Kidney (tissue), 14 donors: Measurements from ENCODE around the gene RIBC1. TPM values are rescaled to one million over a fixed set of nuclear protein-coding genes. Genes with fewer than 3 reads are reported as not detected.

Experiments used
- DNase-seq, 5 donors: peaks; one replicate each; pipeline ENCODE4 v3.0.0-alpha.2; 2013 to 2020
- FAIRE-seq: peaks from 2 replicates; lab custom pipeline; 2012; peaks lifted over from hg19 to GRCh38; lab: Jason Lieb, UNC
- H3K27ac ChIP-seq, 2 donors: one replicate each; pipeline ENCODE4 v1.7.0; 2013; ENCODE audit warnings: low read depth in 2 of 2, low read length in 2 of 2, inconsistent platforms in 1 of 2
- H3K27me3 ChIP-seq: one replicate; pipeline ENCODE4 v1.7.1; 2013; ENCODE audit warnings: low read length, inconsistent platforms; ENCODE audit not compliant: control insufficient read depth, insufficient read depth
- H3K36me3 ChIP-seq, 3 donors: one replicate each; pipeline versions ENCODE4 v1.7.0 to v1.7.1; 2013; ENCODE audit warnings: low read length in 3 of 3, control low read depth in 1 of 3, inconsistent platforms in 1 of 3; ENCODE audit not compliant: insufficient read depth in 3 of 3, control insufficient read depth in 2 of 3
- H3K4me1 ChIP-seq, 3 donors: one replicate each; pipeline versions ENCODE4 v1.7.0 to v1.7.1; 2013; ENCODE audit warnings: low read length in 3 of 3, inconsistent platforms in 1 of 3, low read depth in 1 of 3; ENCODE audit not compliant: control insufficient read depth in 2 of 3, insufficient read depth in 2 of 3
- H3K4me3 ChIP-seq, 3 donors: one replicate each; pipeline versions ENCODE4 v1.7.0 to v1.8.1; 2013; ENCODE audit warnings: low read length in 3 of 3, control low read depth in 1 of 3, inconsistent platforms in 1 of 3
- H3K9ac ChIP-seq, 3 donors: one replicate each; pipeline versions ENCODE4 v1.7.0 to v1.7.1; 2013; ENCODE audit warnings: low read length in 3 of 3, control low read depth in 1 of 3, inconsistent platforms in 1 of 3
- H3K9me3 ChIP-seq, 3 donors: one replicate each; pipeline versions ENCODE4 v1.7.0 to v1.7.1; 2013; ENCODE audit warnings: low read length in 3 of 3, control low read depth in 1 of 3, inconsistent platforms in 1 of 3; ENCODE audit not compliant: control insufficient read depth in 2 of 3, insufficient read depth in 1 of 3
- CTCF ChIP-seq: IDR thresholded peaks from 3 replicates; pipeline ENCODE4 v1.5.1; 2012; ENCODE audit warnings: mild to moderate bottlenecking, moderate library complexity, borderline replicate concordance; ENCODE audit not compliant: insufficient read depth; ENCODE audit errors: extremely low read depth
- intact Hi-C: fragments of 100-400 bp; cut with DNase I; formaldehyde crosslinking; loops from one replicate; pipeline ENCODE4 v1.11.1; 2022
- polyA plus RNA-seq: library from polyadenylated mRNA; stranded (reverse); fragments of 350-450 nt; fragmentation: Illumina TruSeq; extraction: RNeasy Lipid Tissue Mini Kit (QIAGEN cat#74804); gene quantifications from one replicate; pipeline ENCODE4 v1.2.3, GENCODE V29; 2014; ENCODE audit warnings: low read depth, low replicate concordance; ENCODE audit not compliant: insufficient read depth
- total RNA-seq: library from RNA; stranded (reverse); fragmentation: NEBNext Ultra II Directional; extraction: Animal tissue kit (Norgen Biotek cat#: 25700); gene quantifications from one replicate; pipeline ENCODE4 v1.2.1, GENCODE V29; 2021
- donor health status: control.
- donor health status: control.
- donor health status: control.
- donor health status: control.
- donor health status: control.
- donor health status: DM: yes; HTN: yes; CAD: no.
- donor health status: Normal renal cell carcinoma (clear cell type).

Gene RIBC1
- total and polyA plus RNA-seq, 2 donors from 2014 or later = 2.5 to 6.4 TPM

DNA sequence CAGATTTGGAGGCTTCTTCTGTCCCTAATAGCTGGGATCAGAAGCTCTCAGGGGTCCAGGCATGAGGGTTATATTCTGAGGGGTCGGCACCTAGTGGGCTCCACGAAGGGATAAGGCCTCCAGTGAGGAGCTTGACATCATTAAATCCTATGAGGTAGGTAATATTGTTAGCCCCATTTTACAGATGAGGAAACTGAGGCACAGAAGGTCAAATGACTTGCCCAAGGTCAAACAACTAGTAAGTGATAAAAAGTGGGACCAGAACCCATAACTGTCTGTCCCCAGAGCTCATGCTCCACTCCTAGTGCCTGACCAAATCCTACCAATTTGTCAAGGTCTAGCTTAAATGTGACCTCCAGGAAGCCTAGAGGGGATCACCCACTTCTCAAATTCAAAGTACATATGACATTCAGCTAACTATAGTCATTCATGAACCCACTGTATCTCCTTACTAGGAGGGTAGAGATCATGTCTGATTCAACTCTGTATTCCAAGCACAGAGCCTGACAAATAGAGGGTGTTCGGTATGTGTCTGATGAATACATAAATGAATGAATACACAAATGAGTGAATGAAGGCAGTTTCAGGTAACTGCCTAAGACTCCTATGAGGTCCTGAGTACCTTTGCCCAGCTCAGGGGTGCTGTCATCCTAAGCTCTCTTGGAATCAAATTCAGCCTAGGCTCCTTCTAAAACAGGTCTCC is 43.5 kb upstream of the RIBC1 start:
- intact Hi-C loops = no loop called here
- H3K9ac ChIP-seq = no peak overlapping the region
- FAIRE-seq = no peak
- no peak overlapping the region for H3K4me3 ChIP-seq
- peaks cover 2% of the 10 kb centered on the region for H3K27me3 ChIP-seq
- H3K27ac ChIP-seq = no peak overlapping the region
- H3K36me3 ChIP-seq = peaks cover 14 to 15% (median 14%) of the 10 kb centered on the region in 3 donors
- no peaks in the 10 kb centered on the region for H3K9me3 ChIP-seq
- no peak for DNase-seq
- TF ChIP-seq CTCF = no peak
- no peaks in the 10 kb centered on the region for H3K4me1 ChIP-seq

GRCh38 chrX:53379747-53380146 is 42.9 kb upstream of the RIBC1 start:
- Histone ChIP-seq H3K27ac (no peak overlapping the region), H3K9me3 (no peaks in the 10 kb centered on the region), H3K4me1 (no peaks in the 10 kb centered on the region), H3K9ac (no peak overlapping the region), H3K36me3 (peaks cover 14 to 15% (median 14%) of the 10 kb centered on the region in 3 donors), H3K4me3 (no peak overlapping the region), H3K27me3 (peaks cover 2% of the 10 kb centered on the region)
- DNase-seq = no peak
- intact Hi-C loops = no loop called here
- no peak for FAIRE-seq
- TF ChIP-seq CTCF = no peak

GRCh38 chrX:53383376-53384076 is 39.1 kb upstream of the RIBC1 start:
- no peak overlapping the region for H3K4me3 ChIP-seq
- DNase-seq (no peak), FAIRE-seq (no peak)
- no peaks in the 10 kb centered on the region for H3K27me3 ChIP-seq
- H3K9me3 ChIP-seq = no peaks in the 10 kb centered on the region
- TF ChIP-seq CTCF = no peak
- no peaks in the 10 kb centered on the region for H3K4me1 ChIP-seq
- intact Hi-C loops = no loop called here
- no peak overlapping the region for H3K9ac ChIP-seq
- H3K36me3 ChIP-seq = peaks cover 12 to 16% (median 13%) of the 10 kb centered on the region in 3 donors
- no peak overlapping the region for H3K27ac ChIP-seq
